Measurements from ENCODE around the gene ARFRP1. TPM values are rescaled to one million over a fixed set of nuclear protein-coding genes. Genes with fewer than 3 reads are reported as not detected.

The ARFRP1 gene
- total RNA-seq, 6 experiments from 2014 or later = 16.0 to 22.2 (median 20.2) TPM

- Histone ChIP-seq H3K36me3 (no peaks in the 10 kb centered on the region), H3K9me3 (no peaks in the 10 kb centered on the region), H3K4me3 (no peak overlapping the region), H3K27me3 (no peaks in the 10 kb centered on the region), H3K4me1 (no peaks in the 10 kb centered on the region), H3K27ac (peak overlapping the region in 2 of 3 donors; percentile 40 to 60)
- TF ChIP-seq POLR2A (IDR thresholded peaks at IDR 0.05) (no peak), CTCF (IDR thresholded peaks at IDR 0.05) (no peak)
- no CpG with 5 or more reads among the region's 13 CpGs for WGBS (ENCODE audit: insufficient coverage, low coverage, low lambda C conversion rate, missing lambda C conversion rate)
- ATAC-seq (no peak), DNase-seq (no peak)
- intact Hi-C loops (cut with DNase I) = loop anchor here in 1 of 2 donors (5.0 kb wide), 1 partner anchor 404 kb away; no protein-coding TSS in a partner anchor
These were observed 26.1 kb downstream of the ARFRP1 start for GRCh38 chr20:63681609-63682142.

GRCh38 chr20:63680857-63681608 lies 26.7 kb downstream of the ARFRP1 start:
- no peaks in the 10 kb centered on the region for H3K4me1 ChIP-seq
- ATAC-seq (no peak), DNase-seq (no peak)
- no peaks in the 10 kb centered on the region for H3K36me3 ChIP-seq
- 100% methylated on average over 2 of the region's 23 CpGs for WGBS (ENCODE audit: insufficient coverage, low coverage, low lambda C conversion rate, missing lambda C conversion rate)
- intact Hi-C loops (cut with DNase I) = loop anchor here in 1 of 2 donors (5.0 kb wide), 1 partner anchor 404 kb away; no protein-coding TSS in a partner anchor
- H3K27me3 ChIP-seq = no peaks in the 10 kb centered on the region
- no peaks in the 10 kb centered on the region for H3K9me3 ChIP-seq
- no peak overlapping the region for H3K4me3 ChIP-seq
- H3K27ac ChIP-seq = peak overlapping the region in 1 of 3 donors; percentile 60
- TF ChIP-seq POLR2A (IDR thresholded peaks at IDR 0.05) (no peak), CTCF (IDR thresholded peaks at IDR 0.05) (no peak)

- intact Hi-C loops (cut with DNase I) = loop anchor here in 1 of 2 donors (5.0 kb wide), 1 partner anchor 403 kb away; no protein-coding TSS in a partner anchor
- DNase-seq = no peak
- no peaks in the 10 kb centered on the region for H3K4me1 ChIP-seq
These were observed 27.3 kb downstream of the ARFRP1 start for GRCh38 chr20:63680427-63680826.

GRCh38 chr20:63679799-63680305 lies 27.9 kb downstream of the ARFRP1 start:
- no peak for ATAC-seq
- 100% methylated on average over 5 of the region's 19 CpGs for WGBS (ENCODE audit: insufficient coverage, low coverage, low lambda C conversion rate, missing lambda C conversion rate)
- Histone ChIP-seq H3K9me3 (no peaks in the 10 kb centered on the region), H3K4me1 (no peaks in the 10 kb centered on the region), H3K4me3 (no peak overlapping the region), H3K36me3 (no peaks in the 10 kb centered on the region), H3K27ac (no peak overlapping the region), H3K27me3 (no peaks in the 10 kb centered on the region)
- no peak for DNase-seq
- TF ChIP-seq CTCF (IDR thresholded peaks at IDR 0.05) (no peak), POLR2A (IDR thresholded peaks at IDR 0.05) (no peak)
- intact Hi-C loops (cut with DNase I) = loop anchor here in 1 of 2 donors (5.0 kb wide), 1 partner anchor 403 kb away; no protein-coding TSS in a partner anchor

More at GRCh38 chr20:63680427-63680826, 27.3 kb downstream of the ARFRP1 start:
- TF ChIP-seq POLR2A (IDR thresholded peaks at IDR 0.05) = no peak
- no peak for TF ChIP-seq CTCF (IDR thresholded peaks at IDR 0.05)
- Histone ChIP-seq H3K27ac (no peak overlapping the region), H3K27me3 (no peaks in the 10 kb centered on the region), H3K4me3 (no peak overlapping the region), H3K36me3 (no peaks in the 10 kb centered on the region), H3K9me3 (no peaks in the 10 kb centered on the region)
- no CpG with 5 or more reads among the region's 13 CpGs for WGBS (ENCODE audit: insufficient coverage, low coverage, low lambda C conversion rate, missing lambda C conversion rate)
- ATAC-seq = no peak

All from right lobe of liver (tissue), 6 donors.